Measurements from ENCODE around the gene ADRB1. TPM values are rescaled to one million over a fixed set of nuclear protein-coding genes. Genes with fewer than 3 reads are reported as not detected.

ADRB1 gene
- total RNA-seq, 6 donors from 2014 or later: 18.9 to 37.2 (median 26.8) TPM

GRCh38 chr10:114071178-114071577, 27.5 kb downstream of the ADRB1 start:
- ATAC-seq (ENCODE audit: low FRiP score in 2 of 2) (no peak), DNase-seq (no peak)
- H3K27ac ChIP-seq: no peak overlapping the region
- H3K27me3 ChIP-seq: no peaks in the 10 kb centered on the region
- no peaks in the 10 kb centered on the region for H3K9me3 ChIP-seq
- H3K4me3 ChIP-seq: no peak overlapping the region
- WGBS, 2 donors: 80 to 84% methylated on average over 4 of the region's 4 CpGs
- H3K4me1 ChIP-seq: peaks cover 0 to 18% (median 5%) of the 10 kb centered on the region in 4 donors
- TF ChIP-seq EP300 (IDR thresholded peaks at IDR 0.05) (no peak), POLR2AphosphoS5 (IDR thresholded peaks at IDR 0.05) (no peak), CTCF (IDR thresholded peaks at IDR 0.05) (no peak), POLR2A (IDR thresholded peaks at IDR 0.05) (no peak)
- H3K36me3 ChIP-seq: no peaks in the 10 kb centered on the region

DNA sequence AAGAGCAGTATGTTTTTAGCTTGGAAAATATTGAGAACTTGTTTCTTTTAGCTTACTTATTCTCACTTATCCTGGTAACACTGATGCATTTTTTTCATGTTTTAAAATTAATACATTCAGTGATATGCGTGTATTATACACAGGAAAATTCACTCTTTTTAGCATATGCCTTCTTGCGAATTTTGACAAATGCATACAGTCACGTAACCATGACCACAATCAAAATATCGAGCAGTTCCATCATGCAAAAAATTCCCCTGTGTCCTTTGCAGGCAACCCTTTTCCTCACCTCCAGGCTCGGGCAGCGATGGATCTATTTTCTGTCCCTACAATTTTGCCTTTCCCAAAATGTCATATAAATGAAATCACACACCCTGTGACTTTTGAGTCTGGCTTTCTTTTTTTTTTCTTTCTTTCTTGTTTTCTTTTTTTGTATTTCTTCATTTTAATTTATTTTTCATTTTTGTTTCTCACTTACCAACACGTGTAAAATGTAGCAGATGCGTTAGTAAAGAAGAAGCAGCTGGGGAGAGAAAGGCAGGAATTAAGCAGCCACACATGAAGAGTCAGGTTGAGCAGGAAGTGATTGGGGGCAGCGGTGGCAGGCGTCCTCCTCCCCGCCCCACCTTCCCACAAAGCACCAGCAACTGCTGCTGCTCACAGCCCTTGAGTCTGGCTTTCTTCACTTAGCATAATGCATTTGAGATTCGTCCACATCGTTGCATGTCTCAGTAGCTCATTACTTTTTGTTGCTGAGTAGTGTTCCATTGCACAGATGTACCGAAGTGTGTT, 29.9 kb downstream of the ADRB1 start:
- peaks cover 0 to 2% (median 0%) of the 10 kb centered on the region in 4 donors for H3K4me1 ChIP-seq
- H3K36me3 ChIP-seq: no peaks in the 10 kb centered on the region
- no peak overlapping the region for H3K27ac ChIP-seq
- ATAC-seq (ENCODE audit: low FRiP score in 2 of 2) (no peak), DNase-seq (peak in 1 of 2 donors; percentile 42)
- H3K4me3 ChIP-seq: no peak overlapping the region
- no peaks in the 10 kb centered on the region for H3K9me3 ChIP-seq
- TF ChIP-seq CTCF (IDR thresholded peaks at IDR 0.05) (no peak), POLR2AphosphoS5 (IDR thresholded peaks at IDR 0.05) (no peak), POLR2A (IDR thresholded peaks at IDR 0.05) (no peak), EP300 (IDR thresholded peaks at IDR 0.05) (no peak)
- 62 to 72% methylated on average over 14 of the region's 14 CpGs for WGBS, 2 donors
- H3K27me3 ChIP-seq: no peaks in the 10 kb centered on the region

DNA sequence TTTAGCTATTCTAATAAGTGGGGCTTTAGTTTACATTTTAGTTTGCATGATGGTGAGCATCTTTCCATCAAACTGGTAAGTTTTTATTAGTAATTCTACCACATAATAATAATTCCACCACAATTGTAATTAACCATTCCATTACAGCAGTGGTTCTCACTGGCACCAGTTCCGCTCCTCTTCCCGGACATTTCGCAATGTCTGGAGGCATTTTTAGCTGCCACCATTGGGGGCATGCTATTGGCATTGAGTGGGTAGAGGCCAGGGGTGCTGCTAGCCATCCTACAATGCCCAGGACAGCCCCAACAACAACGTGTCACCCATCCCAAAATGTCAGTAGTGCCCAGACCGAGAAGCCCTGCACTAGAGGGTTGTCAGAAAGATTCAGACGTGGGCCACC, 31.4 kb downstream of the ADRB1 start:
- no peak overlapping the region for H3K27ac ChIP-seq
- no peak overlapping the region for H3K4me3 ChIP-seq
- H3K4me1 ChIP-seq: no peaks in the 10 kb centered on the region
- whole genome bisulfite sequencing, 2 donors: 83 to 84% methylated on average over 6 of the region's 6 CpGs
- no peaks in the 10 kb centered on the region for H3K27me3 ChIP-seq
- TF ChIP-seq EP300 (IDR thresholded peaks at IDR 0.05) (no peak), POLR2A (IDR thresholded peaks at IDR 0.05) (no peak), POLR2AphosphoS5 (IDR thresholded peaks at IDR 0.05) (no peak)
- no peaks in the 10 kb centered on the region for H3K36me3 ChIP-seq
- ATAC-seq (ENCODE audit: low FRiP score in 2 of 2) (no peak), DNase-seq (no peak)
- no peaks in the 10 kb centered on the region for H3K9me3 ChIP-seq

DNA sequence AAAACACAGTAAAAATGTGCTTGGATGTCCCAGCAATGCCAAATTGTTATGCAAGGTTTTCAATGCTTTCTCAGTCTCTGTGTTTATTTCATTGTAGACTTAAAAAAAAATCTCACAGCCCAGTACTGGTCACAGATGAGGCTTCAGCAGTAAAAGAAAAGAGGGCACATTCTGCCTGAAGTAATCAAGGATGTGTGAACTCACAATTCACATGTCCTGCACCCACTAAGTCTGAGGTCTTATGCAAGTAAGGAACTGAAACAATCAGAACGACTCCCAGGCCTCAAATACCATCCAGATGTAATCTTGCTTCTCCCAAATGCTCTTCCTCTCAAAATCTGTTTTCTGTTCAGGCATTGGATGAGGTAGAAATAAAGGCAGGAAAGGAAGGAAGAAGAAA, 33.7 kb downstream of the ADRB1 start:
- Histone ChIP-seq H3K4me1 (no peaks in the 10 kb centered on the region), H3K27me3 (no peaks in the 10 kb centered on the region), H3K4me3 (no peak overlapping the region), H3K36me3 (no peaks in the 10 kb centered on the region), H3K9me3 (no peaks in the 10 kb centered on the region), H3K27ac (no peak overlapping the region)
- TF ChIP-seq POLR2A (IDR thresholded peaks at IDR 0.05) (no peak), CTCF (IDR thresholded peaks at IDR 0.05) (no peak), EP300 (IDR thresholded peaks at IDR 0.05) (no peak), POLR2AphosphoS5 (IDR thresholded peaks at IDR 0.05) (no peak)
- 39 to 71% methylated on average over 1 of the region's 1 CpG for WGBS, 2 donors
- peak in 1 of 2 donors; percentile 41 for ATAC-seq (ENCODE audit: low FRiP score in 2 of 2)
- no peak for DNase-seq

GRCh38 chr10:114077815-114078219, 34.2 kb downstream of the ADRB1 start:
- Histone ChIP-seq H3K4me3 (no peak overlapping the region), H3K27me3 (no peaks in the 10 kb centered on the region), H3K4me1 (no peaks in the 10 kb centered on the region), H3K36me3 (no peaks in the 10 kb centered on the region), H3K27ac (no peak overlapping the region), H3K9me3 (no peaks in the 10 kb centered on the region)
- DNase-seq (no peak), ATAC-seq (ENCODE audit: low FRiP score in 2 of 2) (peak in 1 of 2 donors; percentile 17)
- WGBS, 2 donors: 88 to 92% methylated on average over 8 to 9 of the region's 9 CpGs
- TF ChIP-seq POLR2A (IDR thresholded peaks at IDR 0.05) (no peak), EP300 (IDR thresholded peaks at IDR 0.05) (no peak), CTCF (IDR thresholded peaks at IDR 0.05) (no peak), POLR2AphosphoS5 (IDR thresholded peaks at IDR 0.05) (no peak)

Measured in upper lobe of left lung (tissue), 6 donors.